Measurements from ENCODE around the gene GULP1. TPM values are rescaled to one million over a fixed set of nuclear protein-coding genes. Genes with fewer than 3 reads are reported as not detected.

The GULP1 gene
- total RNA-seq, 1 donor from 2014 or later: 22.8 TPM

DNA sequence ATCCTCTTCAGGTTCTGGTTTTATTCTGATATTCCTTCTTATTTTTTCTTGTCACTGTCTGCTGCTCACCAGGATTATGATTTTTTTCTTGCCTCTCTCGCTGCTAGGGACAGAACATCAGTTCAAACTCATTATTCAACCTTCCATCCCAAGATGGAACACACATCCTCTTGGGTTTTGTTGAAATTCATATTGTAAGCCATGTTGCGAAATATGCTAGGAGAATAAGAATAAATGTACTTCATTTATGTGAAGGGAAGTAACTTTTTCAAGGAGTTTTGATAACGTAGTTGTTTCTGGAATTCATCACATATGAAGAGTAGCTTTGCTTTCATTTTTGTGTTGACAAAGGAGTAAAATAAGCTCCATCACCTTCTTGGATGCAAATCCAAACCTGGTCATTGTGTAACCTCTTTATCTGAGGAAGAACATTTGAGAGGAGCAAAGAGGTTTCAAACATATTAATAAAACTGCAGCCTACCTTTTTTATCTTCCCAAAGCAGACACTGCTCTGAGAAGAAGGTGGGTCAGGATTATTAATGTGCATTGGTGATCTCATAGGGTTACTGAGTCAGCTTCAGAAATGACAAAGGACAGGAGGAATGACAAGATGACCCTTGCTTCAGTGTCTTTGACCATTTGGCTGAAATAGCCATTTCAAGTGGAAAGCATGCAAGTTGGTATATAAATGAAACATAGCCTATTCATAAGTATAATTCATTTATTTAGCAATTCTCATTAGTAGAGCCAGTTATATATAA is 280.0 kb downstream of the GULP1 start:
- TF ChIP-seq, protein P1, sequence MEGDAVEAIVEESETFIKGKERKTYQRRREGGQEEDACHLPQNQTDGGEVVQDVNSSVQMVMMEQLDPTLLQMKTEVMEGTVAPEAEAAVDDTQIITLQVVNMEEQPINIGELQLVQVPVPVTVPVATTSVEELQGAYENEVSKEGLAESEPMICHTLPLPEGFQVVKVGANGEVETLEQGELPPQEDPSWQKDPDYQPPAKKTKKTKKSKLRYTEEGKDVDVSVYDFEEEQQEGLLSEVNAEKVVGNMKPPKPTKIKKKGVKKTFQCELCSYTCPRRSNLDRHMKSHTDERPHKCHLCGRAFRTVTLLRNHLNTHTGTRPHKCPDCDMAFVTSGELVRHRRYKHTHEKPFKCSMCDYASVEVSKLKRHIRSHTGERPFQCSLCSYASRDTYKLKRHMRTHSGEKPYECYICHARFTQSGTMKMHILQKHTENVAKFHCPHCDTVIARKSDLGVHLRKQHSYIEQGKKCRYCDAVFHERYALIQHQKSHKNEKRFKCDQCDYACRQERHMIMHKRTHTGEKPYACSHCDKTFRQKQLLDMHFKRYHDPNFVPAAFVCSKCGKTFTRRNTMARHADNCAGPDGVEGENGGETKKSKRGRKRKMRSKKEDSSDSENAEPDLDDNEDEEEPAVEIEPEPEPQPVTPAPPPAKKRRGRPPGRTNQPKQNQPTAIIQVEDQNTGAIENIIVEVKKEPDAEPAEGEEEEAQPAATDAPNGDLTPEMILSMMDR (IDR thresholded peaks at IDR 0.05; ENCODE audit: unreplicated experiment): no peak
- no peaks in the 10 kb centered on the region for H3K27me3 Mint-ChIP-seq (ENCODE audit: unreplicated experiment)
- H3K36me3 Mint-ChIP-seq (ENCODE audit: low read depth, unreplicated experiment): no peaks in the 10 kb centered on the region
- H3K27ac Mint-ChIP-seq (ENCODE audit: unreplicated experiment): no peak overlapping the region
- DNase-seq (ENCODE audit: low spot score): no peak
- H3K4me3 Mint-ChIP-seq (ENCODE audit: unreplicated experiment): no peak overlapping the region
- H3K4me1 Mint-ChIP-seq (ENCODE audit: unreplicated experiment): peaks cover 2% of the 10 kb centered on the region
- H3K9me3 Mint-ChIP-seq (ENCODE audit: unreplicated experiment): no peaks in the 10 kb centered on the region

DNA sequence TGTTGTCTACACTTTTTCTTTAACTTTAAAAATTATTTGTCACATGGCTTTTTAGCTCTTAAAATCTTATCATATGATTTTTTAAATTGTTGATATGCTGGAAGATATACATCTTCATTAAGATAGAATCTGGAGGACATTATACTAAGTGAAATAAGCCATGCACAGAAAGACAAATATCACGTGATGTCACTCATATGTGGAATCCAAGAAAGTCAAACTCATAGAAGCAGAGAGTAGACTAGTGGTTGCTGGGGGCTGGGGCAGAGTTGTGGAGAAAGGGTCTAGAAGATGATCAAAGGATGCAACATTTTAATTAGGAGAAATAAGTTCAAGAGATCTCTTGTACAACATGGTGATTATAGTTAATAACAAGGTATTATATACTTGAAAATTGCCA is 280.9 kb downstream of the GULP1 start:
- Mint-ChIP-seq H3K4me1 (ENCODE audit: unreplicated experiment) (peaks cover 2% of the 10 kb centered on the region), H3K36me3 (ENCODE audit: low read depth, unreplicated experiment) (no peaks in the 10 kb centered on the region), H3K27ac (ENCODE audit: unreplicated experiment) (no peak overlapping the region), H3K27me3 (ENCODE audit: unreplicated experiment) (no peaks in the 10 kb centered on the region), H3K9me3 (ENCODE audit: unreplicated experiment) (no peaks in the 10 kb centered on the region), H3K4me3 (ENCODE audit: unreplicated experiment) (no peak overlapping the region)
- DNase-seq (ENCODE audit: low spot score): no peak
- TF ChIP-seq, protein P1 (IDR thresholded peaks at IDR 0.05; ENCODE audit: unreplicated experiment): no peak

DNA sequence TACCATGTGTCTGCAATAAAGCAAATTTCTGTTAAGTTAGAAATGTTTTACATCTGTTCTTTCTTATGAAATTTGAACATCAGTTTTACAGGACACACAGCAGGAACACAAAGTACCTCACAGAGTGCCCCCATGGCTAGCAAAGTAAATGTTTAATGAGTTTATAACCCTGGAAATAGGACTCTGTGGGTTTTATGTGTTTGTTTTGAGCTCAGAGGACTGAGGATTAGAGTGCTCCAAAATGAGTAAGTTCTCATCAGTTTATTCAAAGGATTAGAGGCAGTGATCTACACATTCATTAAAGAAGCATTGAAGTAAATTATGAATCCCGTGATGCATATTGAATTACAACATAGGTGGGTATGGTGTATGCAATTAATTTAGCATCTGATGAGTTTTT is 281.8 kb downstream of the GULP1 start:
- no peaks in the 10 kb centered on the region for H3K36me3 Mint-ChIP-seq (ENCODE audit: low read depth, unreplicated experiment)
- DNase-seq (ENCODE audit: low spot score): no peak
- H3K9me3 Mint-ChIP-seq (ENCODE audit: unreplicated experiment): no peaks in the 10 kb centered on the region
- no peaks in the 10 kb centered on the region for H3K27me3 Mint-ChIP-seq (ENCODE audit: unreplicated experiment)
- peaks cover 2% of the 10 kb centered on the region for H3K4me1 Mint-ChIP-seq (ENCODE audit: unreplicated experiment)
- no peak overlapping the region for H3K27ac Mint-ChIP-seq (ENCODE audit: unreplicated experiment)
- TF ChIP-seq, protein P1 (IDR thresholded peaks at IDR 0.05; ENCODE audit: unreplicated experiment): no peak
- no peak overlapping the region for H3K4me3 Mint-ChIP-seq (ENCODE audit: unreplicated experiment)

DNA sequence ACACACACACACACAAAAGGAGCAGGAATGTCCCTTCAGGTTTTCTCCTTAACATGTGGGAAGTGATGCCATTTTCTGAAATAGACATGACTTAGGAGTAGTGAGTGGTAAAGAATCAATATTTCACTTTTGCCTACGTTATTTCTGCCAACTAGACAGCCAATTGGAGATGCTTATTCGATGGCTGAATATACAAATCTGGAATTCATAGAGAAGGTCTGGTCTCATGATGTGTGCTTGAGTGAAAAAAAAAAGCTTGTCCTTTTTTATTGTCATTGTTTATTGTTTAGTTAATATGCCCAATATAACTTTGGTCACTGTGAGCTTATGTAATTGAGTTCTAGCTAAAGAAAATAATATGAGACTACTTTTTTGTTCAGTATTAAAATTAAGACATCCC is 284.3 kb downstream of the GULP1 start:
- no peaks in the 10 kb centered on the region for H3K36me3 Mint-ChIP-seq (ENCODE audit: low read depth, unreplicated experiment)
- DNase-seq (ENCODE audit: low spot score): no peak
- H3K4me3 Mint-ChIP-seq (ENCODE audit: unreplicated experiment): no peak overlapping the region
- TF ChIP-seq, protein P1 (IDR thresholded peaks at IDR 0.05; ENCODE audit: unreplicated experiment): no peak
- H3K4me1 Mint-ChIP-seq (ENCODE audit: unreplicated experiment): no peaks in the 10 kb centered on the region
- no peaks in the 10 kb centered on the region for H3K9me3 Mint-ChIP-seq (ENCODE audit: unreplicated experiment)
- no peaks in the 10 kb centered on the region for H3K27me3 Mint-ChIP-seq (ENCODE audit: unreplicated experiment)
- no peak overlapping the region for H3K27ac Mint-ChIP-seq (ENCODE audit: unreplicated experiment)

DNA sequence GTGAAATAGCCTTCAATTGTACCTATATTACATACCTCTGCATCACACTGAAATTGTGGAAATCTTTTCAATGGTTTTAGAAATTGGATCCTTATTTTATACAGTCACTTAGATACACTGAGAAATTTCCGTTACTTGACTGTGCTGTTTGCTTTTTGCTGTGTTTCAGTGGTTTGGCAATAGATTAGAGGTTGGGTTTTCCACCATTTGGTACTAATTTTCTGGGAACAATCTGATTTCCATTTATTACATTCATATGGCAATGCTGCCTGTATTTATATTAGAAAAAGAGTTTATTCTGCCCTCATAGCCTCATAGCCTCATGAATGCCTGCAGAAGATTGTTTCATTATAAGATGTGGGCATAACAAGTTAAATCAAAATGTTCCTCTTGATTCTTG is 285.0 kb downstream of the GULP1 start:
- DNase-seq (ENCODE audit: low spot score): no peak
- Mint-ChIP-seq H3K27me3 (ENCODE audit: unreplicated experiment) (no peaks in the 10 kb centered on the region), H3K4me1 (ENCODE audit: unreplicated experiment) (no peaks in the 10 kb centered on the region), H3K4me3 (ENCODE audit: unreplicated experiment) (no peak overlapping the region), H3K27ac (ENCODE audit: unreplicated experiment) (no peak overlapping the region), H3K9me3 (ENCODE audit: unreplicated experiment) (no peaks in the 10 kb centered on the region), H3K36me3 (ENCODE audit: low read depth, unreplicated experiment) (no peaks in the 10 kb centered on the region)
- TF ChIP-seq, protein P1 (IDR thresholded peaks at IDR 0.05; ENCODE audit: unreplicated experiment): no peak
